ENCODE data around the gene RUFY2.
A peak's percentile ranks its signal among the peaks of the same experiment; 100 is the strongest.
"Not testable (repeated sequence)": the region's sequence is repeated elsewhere in the genome, so short reads cannot be mapped to it uniquely, and the experiment has no call there.

The RUFY2 gene

GRCh38 chr10:68406815-68407548 is at the start of gene RUFY2:
RUFY2 (minus strand) TSS chr10:68407277; CDS start chr10:68407189, 88 bp downstream.
- DNase-seq: peak; percentile 57

GRCh38 chr10:68449698-68450097 is 42.6 kb upstream of the RUFY2 start:
- DNase-seq: not testable (repeated sequence)

GRCh38 chr10:68446179-68446578 is 39.1 kb upstream of the RUFY2 start:
- DNase-seq: no peak

GRCh38 chr10:68442971-68443370 is 35.9 kb upstream of the RUFY2 start:
- DNase-seq: no peak

GRCh38 chr10:68440898-68441297 is 33.8 kb upstream of the RUFY2 start:
- no peak for DNase-seq

GRCh38 chr10:68435803-68436202 is 28.7 kb upstream of the RUFY2 start:
- no peak for DNase-seq

GRCh38 chr10:68434657-68435056 is 27.6 kb upstream of the RUFY2 start:
- no peak for DNase-seq

- DNase-seq: no peak
Measured at GRCh38 chr10:68428396-68429104, 21.5 kb upstream of the RUFY2 start.

GRCh38 chr10:68424454-68425014 is 17.5 kb upstream of the RUFY2 start:
- no peak for DNase-seq

- DNase-seq: no peak
Measured at GRCh38 chr10:68423522-68423921, 16.4 kb upstream of the RUFY2 start.

- DNase-seq: no peak
Measured at GRCh38 chr10:68419376-68419775, 12.3 kb upstream of the RUFY2 start.

GRCh38 chr10:68408898-68409518 is 1.9 kb upstream of the RUFY2 start:
- no peak for DNase-seq

- peak; percentile 36 for DNase-seq
Measured at GRCh38 chr10:68406111-68406814, 814 bp downstream of the RUFY2 start.

GRCh38 chr10:68403701-68404100 is 3.4 kb downstream of the RUFY2 start:
- no peak for DNase-seq

GRCh38 chr10:68402276-68402675 is 4.8 kb downstream of the RUFY2 start:
- DNase-seq: no peak

GRCh38 chr10:68397005-68397404 is 10.1 kb downstream of the RUFY2 start:
- no peak for DNase-seq

- DNase-seq: no peak
Measured at GRCh38 chr10:68385740-68386139, 21.3 kb downstream of the RUFY2 start.

- no peak for DNase-seq
Measured at GRCh38 chr10:68371604-68372003, 35.5 kb downstream of the RUFY2 start.

- DNase-seq: no peak
Measured at GRCh38 chr10:68367121-68367520, 40.0 kb downstream of the RUFY2 start.

- no peak for DNase-seq
Measured at GRCh38 chr10:68366600-68366999, 40.5 kb downstream of the RUFY2 start.

GRCh38 chr10:68365611-68366010 is 41.5 kb downstream of the RUFY2 start:
- no peak for DNase-seq

- DNase-seq: no peak
Measured at GRCh38 chr10:68364101-68364886, 42.8 kb downstream of the RUFY2 start.
